Occipital lobe (tissue), 2 donors: ENCODE data around the gene VPS36. TPM values are rescaled to one million over a fixed set of nuclear protein-coding genes. Genes with fewer than 3 reads are reported as not detected.
"Not testable (repeated sequence)": the region's sequence is repeated elsewhere in the genome, so short reads cannot be mapped to it uniquely, and the experiment has no call there.

Experiments
- DNase-seq: peaks from one replicate; lab custom pipeline; 2025; lab: John Stamatoyannopoulos, UW
- total RNA-seq: library from RNA; depleted of rRNA; stranded (reverse); fragments of >200 nt; gene quantifications from one replicate; pipeline ENCODE4 v1.2.3, GENCODE V29; 2014

Gene VPS36
- total RNA-seq, 1 donor from 2014 or later = 66.8 TPM

- no peak for DNase-seq
Observed at GRCh38 chr13:52447354-52447753, 3.1 kb downstream of the VPS36 start.

- no peak for DNase-seq
Observed at GRCh38 chr13:52446265-52446664, 4.2 kb downstream of the VPS36 start.

GRCh38 chr13:52432456-52432855 lies 18.0 kb downstream of the VPS36 start:
- DNase-seq = no peak

- DNase-seq = no peak
Observed at GRCh38 chr13:52428295-52428694, 22.1 kb downstream of the VPS36 start.

DNA sequence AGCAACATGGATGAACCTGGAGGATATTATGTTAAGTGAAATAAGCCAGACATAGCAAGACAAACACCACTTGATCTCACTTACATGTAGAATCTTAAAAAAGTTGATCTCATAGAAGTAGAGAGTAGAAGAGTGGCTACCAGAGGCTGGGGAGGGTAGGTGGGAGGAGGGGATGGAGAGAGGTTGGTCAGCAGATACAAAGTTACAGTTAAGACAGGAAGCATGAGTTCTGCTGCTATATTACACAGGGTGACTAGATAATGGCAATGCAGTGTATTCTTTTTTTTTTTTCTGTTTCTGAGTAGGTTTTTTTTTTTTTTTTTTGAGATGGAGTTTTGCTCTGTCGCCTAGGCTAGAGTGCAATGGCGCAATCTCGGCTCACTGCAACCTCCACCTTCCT lies 29.2 kb downstream of the VPS36 start:
- DNase-seq = no peak

DNA sequence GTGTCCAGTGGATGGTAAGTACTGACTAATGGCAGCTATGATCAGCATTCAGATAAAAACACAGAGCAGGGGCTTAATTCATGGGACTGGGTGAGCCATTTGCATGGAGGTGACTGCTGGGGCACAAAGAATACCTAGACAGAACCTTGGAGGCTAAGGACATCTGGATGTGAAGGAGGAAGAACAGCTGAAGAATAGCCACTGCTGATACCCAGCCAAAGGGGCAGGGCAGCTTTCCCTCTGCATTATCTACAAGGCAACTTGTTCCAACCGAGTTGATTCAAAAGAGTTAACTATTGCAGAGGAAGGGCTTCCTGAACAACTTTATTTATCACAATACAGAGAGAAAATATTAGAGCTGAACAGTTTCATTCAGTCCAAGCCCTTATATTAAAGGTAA lies 31.4 kb downstream of the VPS36 start:
- no peak for DNase-seq

GRCh38 chr13:52414963-52415362 lies 35.5 kb downstream of the VPS36 start:
- no peak for DNase-seq

GRCh38 chr13:52414051-52414450 lies 36.4 kb downstream of the VPS36 start:
- DNase-seq = no peak

DNA sequence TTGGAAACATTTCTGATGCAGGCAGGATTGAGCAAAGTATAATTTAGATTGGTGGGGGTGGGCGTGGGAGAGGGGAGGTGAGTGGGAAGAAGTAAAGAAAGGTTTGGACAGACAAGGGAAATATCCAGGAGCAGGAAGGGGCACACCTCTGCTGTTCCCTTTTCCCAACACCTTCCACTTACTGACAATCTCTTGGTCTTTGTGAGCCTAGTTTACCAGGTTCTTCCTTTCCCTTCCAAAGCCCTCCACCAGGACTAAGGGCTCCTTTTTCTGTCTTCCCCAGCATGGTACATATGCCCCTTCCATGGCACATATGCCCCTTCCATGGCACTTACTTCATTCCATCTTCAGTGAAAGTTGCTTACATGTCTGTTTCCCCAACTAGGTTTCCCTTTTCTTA lies 38.3 kb downstream of the VPS36 start:
- no peak for DNase-seq

DNA sequence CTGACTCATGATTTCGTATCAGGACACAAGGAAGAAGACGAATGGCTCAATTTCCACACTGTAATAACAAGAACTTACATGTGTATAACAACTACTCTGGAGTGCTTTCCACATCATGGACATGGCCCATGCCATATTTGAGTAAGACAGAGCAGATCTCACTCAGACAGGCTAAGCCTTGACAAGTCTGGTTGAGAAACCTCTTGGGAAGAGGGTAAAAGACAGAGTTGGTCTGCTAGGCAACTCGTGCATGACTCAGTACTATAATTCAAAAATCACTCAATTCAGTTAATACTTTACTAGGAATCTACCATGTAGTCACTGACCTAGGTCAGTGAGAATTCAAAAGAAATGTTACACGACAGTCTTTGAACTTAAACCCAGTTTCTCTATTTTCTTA lies 38.8 kb downstream of the VPS36 start:
- DNase-seq = no peak

DNA sequence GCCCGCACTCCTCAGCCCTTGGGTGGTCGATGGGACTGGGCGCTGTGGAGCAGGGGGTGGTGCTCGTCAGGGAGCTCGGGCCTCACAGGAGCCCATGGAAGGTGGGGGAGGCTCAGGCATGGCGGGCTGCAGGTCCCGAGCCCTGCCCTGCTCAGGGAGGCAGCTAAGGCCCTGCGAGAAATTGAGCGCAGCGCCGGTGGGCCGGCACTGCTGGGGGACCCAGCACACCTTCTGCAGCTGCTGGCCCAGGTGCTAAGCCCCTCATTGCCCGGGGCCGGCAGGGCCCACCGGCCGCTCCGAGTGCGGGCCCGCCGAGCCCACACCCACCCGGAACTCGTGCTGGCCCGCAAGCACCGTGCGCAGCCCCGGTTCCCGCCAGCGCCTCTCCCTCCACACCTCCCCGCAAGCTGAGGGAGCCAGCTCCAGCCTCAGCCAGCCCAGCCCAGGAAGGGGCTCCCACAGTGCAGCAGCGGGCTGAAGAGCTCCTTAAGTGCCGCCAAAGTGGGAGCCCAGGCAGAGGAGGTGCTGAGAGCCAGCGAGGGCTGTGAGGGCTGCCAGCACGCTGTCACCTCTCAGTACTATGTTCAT lies 42.3 kb downstream of the VPS36 start:
- DNase-seq = not testable (repeated sequence)

GRCh38 chr13:52407436-52407835 lies 43.0 kb downstream of the VPS36 start:
- not testable (repeated sequence) for DNase-seq

- no peak for DNase-seq
Observed at GRCh38 chr13:52406629-52407028, 43.8 kb downstream of the VPS36 start.

DNA sequence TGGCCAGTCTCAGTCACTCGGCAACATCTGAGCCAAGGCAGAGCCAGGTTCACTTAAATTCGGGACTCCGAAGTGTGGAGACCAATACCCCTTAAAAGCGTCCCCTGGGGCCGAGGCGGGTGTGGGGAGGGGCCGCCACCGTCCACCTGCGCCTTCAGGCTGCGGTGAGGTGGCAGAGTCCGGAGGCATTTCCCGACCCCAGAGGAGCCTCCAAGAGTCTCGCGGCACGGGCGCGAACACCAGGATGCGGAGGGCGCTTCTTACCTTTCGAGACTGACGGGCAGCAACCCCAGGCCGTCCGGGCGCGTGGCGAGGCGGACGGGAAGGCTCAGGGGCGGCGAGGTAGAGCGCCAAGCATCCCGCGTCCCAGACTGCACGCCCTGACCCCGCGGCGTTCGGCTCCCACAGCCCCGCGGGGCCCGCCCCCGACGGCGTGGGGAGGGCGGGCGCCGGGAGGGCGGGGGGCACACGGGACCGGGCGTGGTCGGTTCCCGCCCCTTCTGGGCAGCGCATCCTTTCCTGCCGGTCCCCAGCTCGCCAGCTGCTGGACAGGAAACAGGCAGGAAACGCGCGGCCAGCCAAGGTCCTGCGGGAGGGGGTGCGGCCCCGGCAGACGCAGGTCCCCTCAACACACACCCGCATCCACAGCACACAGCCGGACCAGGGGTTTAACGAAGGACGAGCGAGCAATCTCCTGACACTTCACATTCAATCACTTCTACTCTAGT lies 44.5 kb downstream of the VPS36 start, which contains the start of gene THSD1:
Gene THSD1, minus strand, starts transcription at position 406 of the 728 bp plus-strand sequence. CDS start 3,572 bp downstream, outside the sequence.
- peak; percentile 7 for DNase-seq

GRCh38 chr13:52405369-52405766 lies 45.1 kb downstream of the VPS36 start:
- no peak for DNase-seq

GRCh38 chr13:52399708-52400107 lies 50.7 kb downstream of the VPS36 start:
- no peak for DNase-seq

GRCh38 chr13:52399046-52399445 lies 51.4 kb downstream of the VPS36 start:
- DNase-seq = no peak

- no peak for DNase-seq
Observed at GRCh38 chr13:52395704-52396103, 54.7 kb downstream of the VPS36 start.

- no peak for DNase-seq
Observed at GRCh38 chr13:52394586-52394985, 55.8 kb downstream of the VPS36 start.

GRCh38 chr13:52393572-52394357 lies 56.7 kb downstream of the VPS36 start:
- DNase-seq = no peak

GRCh38 chr13:52387721-52388120 lies 62.7 kb downstream of the VPS36 start:
- DNase-seq = no peak

DNA sequence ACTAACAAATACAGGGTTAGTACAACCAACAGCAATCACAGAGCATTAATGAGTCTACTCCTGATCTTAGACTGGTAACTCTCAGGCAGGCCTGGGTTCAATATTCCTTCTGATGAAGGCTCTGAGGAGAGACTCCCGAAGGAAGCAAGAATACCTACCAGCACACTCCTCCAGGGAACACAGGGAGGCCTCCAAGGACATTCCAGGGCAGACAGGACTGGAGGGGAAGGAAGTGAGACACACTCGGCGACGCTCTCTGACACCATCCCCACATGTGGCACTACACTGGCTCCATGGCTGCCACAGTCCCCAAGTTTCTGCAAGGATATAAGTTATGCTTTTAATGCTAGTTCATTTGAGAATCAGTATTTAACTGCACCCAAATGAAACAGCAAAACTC lies 64.6 kb downstream of the VPS36 start:
- no peak for DNase-seq
